ENCODE results near the gene PFDN4.

The PFDN4 gene

GRCh38 chr20:54184071-54184470 is 23.8 kb upstream of the PFDN4 start:
- no peak overlapping the region for H2AFZ ChIP-seq (ENCODE audit: insufficient read depth, low read length, poor library complexity)
- no peak overlapping the region for H3K4me3 ChIP-seq (ENCODE audit: low read depth, low read length)
- no peaks in the 10 kb centered on the region for H3K79me1 ChIP-seq (ENCODE audit: low read length)
- no peak overlapping the region for H2AK5ac ChIP-seq (ENCODE audit: low read length)
- H3K79me2 ChIP-seq (ENCODE audit: control insufficient read depth, insufficient read depth, low read length, poor library complexity) = no peaks in the 10 kb centered on the region
- WGBS (ENCODE audit: extremely low coverage, insufficient coverage, insufficient read length) = no CpG with 5 or more reads among the region's 3 CpGs
- H3K14ac ChIP-seq (ENCODE audit: low read length) = no peak overlapping the region
- no peak overlapping the region for H3K4me2 ChIP-seq (ENCODE audit: low read length)
- no peak for DNase-seq
- no peak overlapping the region for H4K91ac ChIP-seq (ENCODE audit: low read depth, low read length)
- no peak overlapping the region for H3K18ac ChIP-seq (ENCODE audit: low read length)
- H4K12ac ChIP-seq (ENCODE audit: low read depth, low read length) = no peak overlapping the region
- no peak overlapping the region for H2BK12ac ChIP-seq (ENCODE audit: low read length)
- no peak overlapping the region for H2BK120ac ChIP-seq (ENCODE audit: insufficient read depth, low read length, poor library complexity)
- H3K9me3 ChIP-seq (ENCODE audit: insufficient read depth, low read depth, low read length) = no peaks in the 10 kb centered on the region
- H3K9ac ChIP-seq (ENCODE audit: low read length) = no peak overlapping the region
- H3K27ac ChIP-seq (ENCODE audit: low read depth, low read length) = no peak overlapping the region
- H3K23ac ChIP-seq (ENCODE audit: low read length) = no peak overlapping the region
- no peak overlapping the region for H3K4ac ChIP-seq (ENCODE audit: low read depth, low read length)
- H2BK5ac ChIP-seq (ENCODE audit: low read depth, low read length, poor library complexity) = no peak overlapping the region
- H3K27me3 ChIP-seq (ENCODE audit: insufficient read depth, low read length) = no peaks in the 10 kb centered on the region
- H3K4me1 ChIP-seq (ENCODE audit: control insufficient read depth in 1 of 2, insufficient read depth in 2 of 2, low read length in 2 of 2) = no peaks in the 10 kb centered on the region
- H4K8ac ChIP-seq (ENCODE audit: low read depth, low read length) = no peak overlapping the region
- H3K36me3 ChIP-seq (ENCODE audit: control insufficient read depth in 1 of 2, insufficient read depth in 2 of 2, low read length in 2 of 2) = no peaks in the 10 kb centered on the region

- no peak overlapping the region for H2AFZ ChIP-seq (ENCODE audit: insufficient read depth, low read length, poor library complexity)
- H3K4ac ChIP-seq (ENCODE audit: low read depth, low read length) = no peak overlapping the region
- no peak overlapping the region for H2BK120ac ChIP-seq (ENCODE audit: insufficient read depth, low read length, poor library complexity)
- H4K12ac ChIP-seq (ENCODE audit: low read depth, low read length) = no peak overlapping the region
- H3K79me2 ChIP-seq (ENCODE audit: control insufficient read depth, insufficient read depth, low read length, poor library complexity) = no peaks in the 10 kb centered on the region
- H4K8ac ChIP-seq (ENCODE audit: low read depth, low read length) = no peak overlapping the region
- H3K36me3 ChIP-seq (ENCODE audit: control insufficient read depth in 1 of 2, insufficient read depth in 2 of 2, low read length in 2 of 2) = no peaks in the 10 kb centered on the region
- H3K18ac ChIP-seq (ENCODE audit: low read length) = no peak overlapping the region
- DNase-seq = no peak
- no peak overlapping the region for H3K4me3 ChIP-seq (ENCODE audit: low read depth, low read length)
- H2BK12ac ChIP-seq (ENCODE audit: low read length) = no peak overlapping the region
- H3K4me2 ChIP-seq (ENCODE audit: low read length) = no peak overlapping the region
- no peak overlapping the region for H3K14ac ChIP-seq (ENCODE audit: low read length)
- WGBS (ENCODE audit: extremely low coverage, insufficient coverage, insufficient read length) = no CpG with 5 or more reads among the region's 10 CpGs
- H3K27ac ChIP-seq (ENCODE audit: low read depth, low read length) = no peak overlapping the region
- H3K9me3 ChIP-seq (ENCODE audit: insufficient read depth, low read depth, low read length) = no peaks in the 10 kb centered on the region
- H3K23ac ChIP-seq (ENCODE audit: low read length) = no peak overlapping the region
- H4K91ac ChIP-seq (ENCODE audit: low read depth, low read length) = no peak overlapping the region
- H2AK5ac ChIP-seq (ENCODE audit: low read length) = no peak overlapping the region
- H3K4me1 ChIP-seq (ENCODE audit: control insufficient read depth in 1 of 2, insufficient read depth in 2 of 2, low read length in 2 of 2) = no peaks in the 10 kb centered on the region
- no peaks in the 10 kb centered on the region for H3K27me3 ChIP-seq (ENCODE audit: insufficient read depth, low read length)
- H3K79me1 ChIP-seq (ENCODE audit: low read length) = no peaks in the 10 kb centered on the region
- H2BK5ac ChIP-seq (ENCODE audit: low read depth, low read length, poor library complexity) = no peak overlapping the region
- H3K9ac ChIP-seq (ENCODE audit: low read length) = no peak overlapping the region
Measured at GRCh38 chr20:54184904-54185626, 22.8 kb upstream of the PFDN4 start.

GRCh38 chr20:54188132-54188849 is 19.6 kb upstream of the PFDN4 start:
- Histone ChIP-seq H4K12ac (ENCODE audit: low read depth, low read length) (no peak overlapping the region), H3K36me3 (ENCODE audit: control insufficient read depth in 1 of 2, insufficient read depth in 2 of 2, low read length in 2 of 2) (no peaks in the 10 kb centered on the region), H3K14ac (ENCODE audit: low read length) (no peak overlapping the region), H3K9me3 (ENCODE audit: insufficient read depth, low read depth, low read length) (no peaks in the 10 kb centered on the region), H3K9ac (ENCODE audit: low read length) (no peak overlapping the region), H2BK12ac (ENCODE audit: low read length) (no peak overlapping the region), H3K18ac (ENCODE audit: low read length) (no peak overlapping the region), H3K79me2 (ENCODE audit: control insufficient read depth, insufficient read depth, low read length, poor library complexity) (no peaks in the 10 kb centered on the region), H3K4me2 (ENCODE audit: low read length) (no peak overlapping the region), H2BK5ac (ENCODE audit: low read depth, low read length, poor library complexity) (no peak overlapping the region), H3K27ac (ENCODE audit: low read depth, low read length) (no peak overlapping the region), H2AK5ac (ENCODE audit: low read length) (no peak overlapping the region), H2BK120ac (ENCODE audit: insufficient read depth, low read length, poor library complexity) (no peak overlapping the region), H3K23ac (ENCODE audit: low read length) (no peak overlapping the region), H3K79me1 (ENCODE audit: low read length) (no peaks in the 10 kb centered on the region), H3K27me3 (ENCODE audit: insufficient read depth, low read length) (no peaks in the 10 kb centered on the region), H2AFZ (ENCODE audit: insufficient read depth, low read length, poor library complexity) (no peak overlapping the region), H3K4me3 (ENCODE audit: low read depth, low read length) (no peak overlapping the region), H3K4ac (ENCODE audit: low read depth, low read length) (no peak overlapping the region), H4K8ac (ENCODE audit: low read depth, low read length) (no peak overlapping the region), H3K4me1 (ENCODE audit: control insufficient read depth in 1 of 2, insufficient read depth in 2 of 2, low read length in 2 of 2) (no peaks in the 10 kb centered on the region), H4K91ac (ENCODE audit: low read depth, low read length) (no peak overlapping the region)
- no peak for DNase-seq
- WGBS (ENCODE audit: extremely low coverage, insufficient coverage, insufficient read length) = no CpG with 5 or more reads among the region's 11 CpGs

GRCh38 chr20:54189630-54190029 is 18.3 kb upstream of the PFDN4 start:
- Histone ChIP-seq H3K4me1 (ENCODE audit: control insufficient read depth in 1 of 2, insufficient read depth in 2 of 2, low read length in 2 of 2) (no peaks in the 10 kb centered on the region), H3K36me3 (ENCODE audit: control insufficient read depth in 1 of 2, insufficient read depth in 2 of 2, low read length in 2 of 2) (no peaks in the 10 kb centered on the region), H3K4me2 (ENCODE audit: low read length) (no peak overlapping the region), H3K4ac (ENCODE audit: low read depth, low read length) (no peak overlapping the region), H3K4me3 (ENCODE audit: low read depth, low read length) (no peak overlapping the region), H3K23ac (ENCODE audit: low read length) (no peak overlapping the region), H3K9me3 (ENCODE audit: insufficient read depth, low read depth, low read length) (no peaks in the 10 kb centered on the region), H3K79me2 (ENCODE audit: control insufficient read depth, insufficient read depth, low read length, poor library complexity) (no peaks in the 10 kb centered on the region), H4K12ac (ENCODE audit: low read depth, low read length) (no peak overlapping the region), H3K18ac (ENCODE audit: low read length) (no peak overlapping the region), H4K91ac (ENCODE audit: low read depth, low read length) (no peak overlapping the region), H2BK5ac (ENCODE audit: low read depth, low read length, poor library complexity) (no peak overlapping the region), H2BK120ac (ENCODE audit: insufficient read depth, low read length, poor library complexity) (no peak overlapping the region), H4K8ac (ENCODE audit: low read depth, low read length) (no peak overlapping the region), H3K27me3 (ENCODE audit: insufficient read depth, low read length) (no peaks in the 10 kb centered on the region), H2AFZ (ENCODE audit: insufficient read depth, low read length, poor library complexity) (no peak overlapping the region), H3K14ac (ENCODE audit: low read length) (no peak overlapping the region), H2BK12ac (ENCODE audit: low read length) (no peak overlapping the region), H3K79me1 (ENCODE audit: low read length) (no peaks in the 10 kb centered on the region), H3K27ac (ENCODE audit: low read depth, low read length) (no peak overlapping the region), H3K9ac (ENCODE audit: low read length) (no peak overlapping the region), H2AK5ac (ENCODE audit: low read length) (no peak overlapping the region)
- DNase-seq = no peak
- no CpG with 5 or more reads among the region's 2 CpGs for WGBS (ENCODE audit: extremely low coverage, insufficient coverage, insufficient read length)

Measured in trophoblast cell (in vitro differentiated cells and primary cell).